NB4 (cell line): ENCODE data around the gene DDX39A.

Experiments used
- CTCF ChIP-seq: IDR thresholded peaks from one replicate; pipeline ENCODE4 v1.5.1; 2012; ENCODE audit warnings: low read depth, low read length
- MAX ChIP-seq: IDR thresholded peaks from 2 replicates; pipeline ENCODE4 v1.6.1; 2011; ENCODE audit warnings: low read depth, low read length
- MYC ChIP-seq: IDR thresholded peaks from 2 replicates; pipeline ENCODE4 v1.6.1; 2011; ENCODE audit warnings: low read depth, low read length
- POLR2A ChIP-seq: IDR thresholded peaks from 2 replicates; pipeline ENCODE4 v1.6.1; 2011; ENCODE audit warnings: mild to moderate bottlenecking; ENCODE audit not compliant: insufficient read length; ENCODE audit errors: extremely low read depth

DNA sequence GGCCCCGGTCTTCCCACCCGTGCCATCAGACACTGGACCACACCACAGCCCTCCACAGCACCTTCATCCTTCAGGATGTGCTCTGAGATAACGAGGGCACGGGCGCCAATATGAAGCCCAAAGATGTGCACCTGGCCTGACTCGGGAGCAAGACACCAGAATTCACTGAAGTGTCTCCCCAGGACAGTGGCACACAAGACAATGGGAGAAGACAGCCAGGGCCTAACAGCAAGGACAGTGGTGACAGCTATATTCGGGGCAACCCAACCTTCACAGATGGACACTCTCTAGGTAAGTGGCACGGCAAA, 7.2 kb downstream of the DDX39A start:
- TF ChIP-seq MYC = no peak
- TF ChIP-seq CTCF = no peak
- no peak for TF ChIP-seq MAX
- no peak for TF ChIP-seq POLR2A
